NCI-H446 (cell line): ENCODE data around the gene SPRYD7.
A peak's percentile ranks its signal among the peaks of the same experiment; 100 is the strongest.
"Not testable (repeated sequence)": the region's sequence is repeated elsewhere in the genome, so short reads cannot be mapped to it uniquely, and the experiment has no call there.

Experiments used
- DNase-seq, 2 experiments: peaks; one replicate each; lab custom pipeline; 2025; lab: John Stamatoyannopoulos, UW

Gene SPRYD7

GRCh38 chr13:49936075-49936967 is at the start of gene SPRYD7:
Gene SPRYD7, minus strand, starts transcription at chr13:49936340. Its CDS starts 105 bp downstream, at chr13:49936235.
- peak; percentile 55 to 90 for DNase-seq

- no peak for DNase-seq
These were observed 49.0 kb upstream of the SPRYD7 start for GRCh38 chr13:49985129-49985528.

GRCh38 chr13:49980266-49980665 is 44.1 kb upstream of the SPRYD7 start:
- no peak for DNase-seq

- DNase-seq = no peak
These were observed 41.9 kb upstream of the SPRYD7 start for GRCh38 chr13:49977992-49978391.

GRCh38 chr13:49976314-49977258 is 40.4 kb upstream of the SPRYD7 start:
- DNase-seq = peak; percentile 3 to 57

- no peak for DNase-seq
These were observed 39.7 kb upstream of the SPRYD7 start for GRCh38 chr13:49975826-49976225.

GRCh38 chr13:49972709-49973108 is 36.6 kb upstream of the SPRYD7 start:
- DNase-seq = no peak

GRCh38 chr13:49967456-49967855 is 31.3 kb upstream of the SPRYD7 start:
- no peak for DNase-seq

- no peak for DNase-seq
These were observed 22.2 kb upstream of the SPRYD7 start for GRCh38 chr13:49958321-49958720.

- DNase-seq = no peak
These were observed 20.0 kb upstream of the SPRYD7 start for GRCh38 chr13:49956131-49956530.

- DNase-seq = no peak
These were observed 18.7 kb upstream of the SPRYD7 start for GRCh38 chr13:49954674-49955455.

- no peak for DNase-seq
These were observed 17.4 kb upstream of the SPRYD7 start for GRCh38 chr13:49953560-49953959.

GRCh38 chr13:49951754-49952535 is 15.8 kb upstream of the SPRYD7 start:
- no peak for DNase-seq

- DNase-seq = not testable (repeated sequence)
These were observed 12.7 kb upstream of the SPRYD7 start for GRCh38 chr13:49948777-49949270.

- DNase-seq = no peak
These were observed 3.2 kb upstream of the SPRYD7 start for GRCh38 chr13:49939321-49939720.

- DNase-seq = no peak
These were observed 2.8 kb upstream of the SPRYD7 start for GRCh38 chr13:49938921-49939320.

- DNase-seq = no peak
These were observed 2.2 kb upstream of the SPRYD7 start for GRCh38 chr13:49938314-49938713.

GRCh38 chr13:49936968-49937273 is 781 bp upstream of the SPRYD7 start:
- no peak for DNase-seq

GRCh38 chr13:49935171-49936074 is 717 bp downstream of the SPRYD7 start:
- DNase-seq = peak in 1 of 2 experiments; percentile 25

- DNase-seq = no peak
These were observed 2.6 kb downstream of the SPRYD7 start for GRCh38 chr13:49933511-49933910.
